ENCODE data around the gene ACOT8. TPM values are rescaled to one million over a fixed set of nuclear protein-coding genes. Genes with fewer than 3 reads are reported as not detected.

The ACOT8 gene
- total and polyA plus RNA-seq, 9 of the 15 experiments (the other 6 are each of a cell fraction or from before 2014, with no cell fraction given) = 8.2 to 46.7 (median 20.7) TPM

- Histone ChIP-seq H3K9ac (ENCODE audit: insufficient read depth in 1 of 2, low read depth in 2 of 2, low read length in 2 of 2) (peak overlapping the region in 1 of 2 experiments; percentile 23; a peak in 1 of 4 replicates), H3K27ac (ENCODE audit: extremely low read depth, low read depth, low read length) (no peak overlapping the region), H3K79me2 (ENCODE audit: control insufficient read depth, insufficient read depth, low read length) (0 out of 3 replicates have a peak, but pooled peaks cover 2% of the 10 kb centered on the region), H3K27me3 (ENCODE audit: control insufficient read depth in 2 of 2, insufficient read depth in 2 of 2, low read length in 2 of 2) (no peaks in the 10 kb centered on the region), H3K4me1 (replicated peaks in 1 of 2; ENCODE audit: control insufficient read depth in 2 of 2, insufficient read depth in 2 of 2, low read length in 2 of 2) (peaks cover 7 to 14% of the 10 kb centered on the region in 2 experiments; a peak in 4 of 5 replicates), H3K9me3 (replicated peaks; ENCODE audit: control insufficient read depth, insufficient read depth, low read depth, low read length) (no peaks in the 10 kb centered on the region), H2AFZ (ENCODE audit: low read depth, low read length) (no peak overlapping the region), H3K4me3 (no peak overlapping the region), H3K36me3 (ENCODE audit: control insufficient read depth, insufficient read depth, low read length) (peaks cover 61% of the 10 kb centered on the region; the same call in 2 of the 3 replicates), H3K4me2 (ENCODE audit: insufficient read depth, low read length) (no peak overlapping the region), H4K20me1 (replicated peaks; ENCODE audit: control insufficient read depth, insufficient read depth, low read length) (no peaks in the 10 kb centered on the region), H3K9me1 (ENCODE audit: control insufficient read depth, insufficient read depth, low read length) (no peaks in the 10 kb centered on the region)
- ChIA-PET CTCF (ENCODE audit: low intra/inter-chr PET ratio) (no interaction called here), POLR2A (interaction anchor here (0.6 to 1.4 kb wide), 5 partner anchors 9 to 603 kb away, joined by 3 to 6 read pairs (median 4); partner anchors contain the start of gene PCIF1)
- TF ChIP-seq, protein P1, sequence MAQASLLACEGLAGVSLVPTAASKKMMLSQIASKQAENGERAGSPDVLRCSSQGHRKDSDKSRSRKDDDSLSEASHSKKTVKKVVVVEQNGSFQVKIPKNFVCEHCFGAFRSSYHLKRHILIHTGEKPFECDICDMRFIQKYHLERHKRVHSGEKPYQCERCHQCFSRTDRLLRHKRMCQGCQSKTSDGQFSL (CRISPR knock-in tag; IDR thresholded peaks at IDR 0.05) = 0 out of 2 replicates have a peak, but pooled peaks have one; percentile 18
- TF ChIP-seq, protein P1 (tag; IDR thresholded peaks at IDR 0.05) = no peak
- TF ChIP-seq, protein P2, sequence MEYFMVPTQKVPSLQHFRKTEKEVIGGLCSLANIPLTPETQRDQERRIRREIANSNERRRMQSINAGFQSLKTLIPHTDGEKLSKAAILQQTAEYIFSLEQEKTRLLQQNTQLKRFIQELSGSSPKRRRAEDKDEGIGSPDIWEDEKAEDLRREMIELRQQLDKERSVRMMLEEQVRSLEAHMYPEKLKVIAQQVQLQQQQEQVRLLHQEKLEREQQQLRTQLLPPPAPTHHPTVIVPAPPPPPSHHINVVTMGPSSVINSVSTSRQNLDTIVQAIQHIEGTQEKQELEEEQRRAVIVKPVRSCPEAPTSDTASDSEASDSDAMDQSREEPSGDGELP (CRISPR knock-in tag; IDR thresholded peaks at IDR 0.05; ENCODE audit: borderline replicate concordance) = peak; percentile 24; the same call in 1 of the 2 replicates
- TF ChIP-seq, protein P3, sequence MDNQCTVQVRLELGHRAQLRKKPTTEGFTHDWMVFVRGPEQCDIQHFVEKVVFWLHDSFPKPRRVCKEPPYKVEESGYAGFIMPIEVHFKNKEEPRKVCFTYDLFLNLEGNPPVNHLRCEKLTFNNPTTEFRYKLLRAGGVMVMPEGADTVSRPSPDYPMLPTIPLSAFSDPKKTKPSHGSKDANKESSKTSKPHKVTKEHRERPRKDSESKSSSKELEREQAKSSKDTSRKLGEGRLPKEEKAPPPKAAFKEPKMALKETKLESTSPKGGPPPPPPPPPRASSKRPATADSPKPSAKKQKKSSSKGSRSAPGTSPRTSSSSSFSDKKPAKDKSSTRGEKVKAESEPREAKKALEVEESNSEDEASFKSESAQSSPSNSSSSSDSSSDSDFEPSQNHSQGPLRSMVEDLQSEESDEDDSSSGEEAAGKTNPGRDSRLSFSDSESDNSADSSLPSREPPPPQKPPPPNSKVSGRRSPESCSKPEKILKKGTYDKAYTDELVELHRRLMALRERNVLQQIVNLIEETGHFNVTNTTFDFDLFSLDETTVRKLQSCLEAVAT (IDR thresholded peaks at IDR 0.05) = no peak
- TF ChIP-seq BRF2 (IDR thresholded peaks at IDR 0.05; ENCODE audit: borderline replicate concordance, insufficient read depth, insufficient read length) = no peak
- TF ChIP-seq, protein P4, sequence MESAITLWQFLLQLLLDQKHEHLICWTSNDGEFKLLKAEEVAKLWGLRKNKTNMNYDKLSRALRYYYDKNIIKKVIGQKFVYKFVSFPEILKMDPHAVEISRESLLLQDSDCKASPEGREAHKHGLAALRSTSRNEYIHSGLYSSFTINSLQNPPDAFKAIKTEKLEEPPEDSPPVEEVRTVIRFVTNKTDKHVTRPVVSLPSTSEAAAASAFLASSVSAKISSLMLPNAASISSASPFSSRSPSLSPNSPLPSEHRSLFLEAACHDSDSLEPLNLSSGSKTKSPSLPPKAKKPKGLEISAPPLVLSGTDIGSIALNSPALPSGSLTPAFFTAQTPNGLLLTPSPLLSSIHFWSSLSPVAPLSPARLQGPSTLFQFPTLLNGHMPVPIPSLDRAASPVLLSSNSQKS (CRISPR knock-in tag; IDR thresholded peaks at IDR 0.05) = no peak
- TF ChIP-seq POLR2AphosphoS2 (IDR thresholded peaks at IDR 0.05; ENCODE audit: low read length) = no peak
- TF ChIP-seq, protein P5, sequence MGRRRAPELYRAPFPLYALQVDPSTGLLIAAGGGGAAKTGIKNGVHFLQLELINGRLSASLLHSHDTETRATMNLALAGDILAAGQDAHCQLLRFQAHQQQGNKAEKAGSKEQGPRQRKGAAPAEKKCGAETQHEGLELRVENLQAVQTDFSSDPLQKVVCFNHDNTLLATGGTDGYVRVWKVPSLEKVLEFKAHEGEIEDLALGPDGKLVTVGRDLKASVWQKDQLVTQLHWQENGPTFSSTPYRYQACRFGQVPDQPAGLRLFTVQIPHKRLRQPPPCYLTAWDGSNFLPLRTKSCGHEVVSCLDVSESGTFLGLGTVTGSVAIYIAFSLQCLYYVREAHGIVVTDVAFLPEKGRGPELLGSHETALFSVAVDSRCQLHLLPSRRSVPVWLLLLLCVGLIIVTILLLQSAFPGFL (CRISPR knock-in tag; IDR thresholded peaks at IDR 0.05) = no peak
- TF ChIP-seq BHLHE40 (IDR thresholded peaks at IDR 0.05; ENCODE audit: low read length) = no peak
- no peak for TF ChIP-seq NEUROD1 (IDR thresholded peaks at IDR 0.05; ENCODE audit: borderline replicate concordance, low read depth, low read length, partially characterized antibody)
- TF ChIP-seq RBM14 (IDR thresholded peaks at IDR 0.05; ENCODE audit: borderline replicate concordance, insufficient read depth, low read depth, low read length) = no peak
- intact Hi-C loops (cut with micrococcal nuclease) (no loop called here), in situ Hi-C loops (cut with MboI) (no loop called here)
- 89% methylated on average over 14 of the region's 14 CpGs for WGBS (ENCODE audit: insufficient coverage, low coverage, missing lambda C conversion rate)
- FAIRE-seq = no peak
- no peak for ATAC-seq
- no peak for DNase-seq (ENCODE audit: extremely low read depth in 1 of 4, low spot score in 3 of 4)
- no TSS peak for BruUV-seq (replicated peaks)
Measured at GRCh38 chr20:45896641-45897161, 39.5 kb upstream of the ACOT8 start.

Data from K562 (cell line).